M059J (cell line): ENCODE measurements around the gene FAM25A. TPM values are rescaled to one million over a fixed set of nuclear protein-coding genes. Genes with fewer than 3 reads are reported as not detected.

ENCODE experiments used
- DNase-seq: peaks from one replicate; pipeline ENCODE4 v3.0.0-alpha.2; 2012; ENCODE audit warnings: low read depth
- total RNA-seq: library from RNA; depleted of rRNA; stranded (reverse); fragments of >200 nt; shearing (Covaris generic); gene quantifications from 2 replicates; pipeline ENCODE4 v1.2.3, GENCODE V29; 2014; rRNA removed

The FAM25A gene
- total RNA-seq, 1 experiment from 2014 or later, result not detected

DNA sequence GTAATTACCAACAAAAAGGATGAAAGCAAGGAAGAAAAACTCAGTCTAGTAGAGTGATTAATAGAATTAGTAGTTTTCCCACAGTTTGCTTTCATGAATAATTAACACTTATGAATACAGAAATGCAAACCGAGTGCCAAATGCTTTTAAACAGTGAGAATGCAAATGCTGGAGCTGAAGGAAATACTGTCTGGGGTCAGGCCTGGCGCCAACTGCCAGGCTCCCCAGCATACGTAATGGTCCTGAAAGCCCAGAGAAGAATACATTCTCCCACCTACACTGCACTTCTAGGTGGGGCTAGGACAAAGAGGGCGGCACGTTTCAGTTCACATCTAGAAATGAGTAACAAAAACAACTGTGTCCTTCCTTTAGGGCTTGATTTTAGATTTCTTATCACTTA, 44.6 kb downstream of the FAM25A start:
- DNase-seq, result no peak

DNA sequence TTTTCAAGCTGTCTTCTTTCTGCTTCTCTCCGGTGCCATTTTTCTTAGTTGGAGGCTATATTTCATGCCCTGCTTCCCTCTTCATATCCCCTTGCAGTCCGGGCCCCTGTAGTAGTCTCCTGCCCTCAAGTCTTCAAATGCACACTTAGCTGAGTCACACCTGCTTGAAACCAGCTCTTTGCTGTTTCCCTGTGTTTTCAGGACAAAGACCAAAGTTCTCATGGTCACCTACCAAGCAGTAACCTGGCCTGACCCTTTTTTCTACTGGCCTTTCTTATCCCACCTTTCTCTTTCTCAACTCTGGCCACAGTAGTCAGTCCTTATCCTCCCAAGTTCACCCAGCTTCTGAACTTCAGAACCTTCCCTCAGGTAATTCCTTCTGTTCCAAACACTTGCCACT, 46.1 kb downstream of the FAM25A start:
- no peak for DNase-seq

DNA sequence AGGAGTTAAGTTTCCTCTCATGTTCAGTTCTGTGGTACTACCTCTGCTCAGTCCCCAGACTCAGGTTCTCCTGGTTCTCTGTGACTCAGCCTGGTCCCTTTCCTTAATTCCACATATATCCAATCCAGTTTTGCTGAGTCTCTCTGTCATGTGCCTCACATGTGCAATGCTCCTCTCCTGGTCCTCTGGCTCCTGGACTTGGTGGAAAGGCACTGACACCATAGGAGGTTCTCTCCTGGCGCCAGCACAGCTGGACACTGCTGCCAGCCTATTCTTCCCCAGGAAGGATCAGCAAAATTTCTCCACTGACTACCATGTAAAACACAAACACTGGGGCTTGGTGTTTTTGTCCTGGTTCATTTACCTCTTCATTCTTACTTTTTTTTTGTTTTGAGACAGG, 46.8 kb downstream of the FAM25A start:
- DNase-seq, result no peak

DNA sequence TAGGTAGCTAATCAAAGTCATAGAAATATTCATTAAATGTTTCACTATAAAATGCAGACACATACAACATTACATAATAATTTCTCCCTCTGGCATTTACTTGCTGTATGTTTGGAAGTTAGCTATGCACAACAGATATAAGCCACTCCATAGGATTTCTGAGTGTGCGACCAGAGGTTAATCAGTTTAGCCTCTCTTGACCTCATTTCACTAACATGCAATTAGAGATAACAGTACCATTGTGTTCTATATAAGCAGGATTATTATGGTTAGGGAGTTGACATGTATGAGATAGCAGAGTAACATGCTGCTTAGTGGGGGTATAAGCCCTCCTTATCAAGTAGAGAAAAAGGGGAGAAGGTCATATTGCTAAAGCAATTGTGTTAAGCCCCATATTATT, 48.2 kb downstream of the FAM25A start:
- no peak for DNase-seq

DNA sequence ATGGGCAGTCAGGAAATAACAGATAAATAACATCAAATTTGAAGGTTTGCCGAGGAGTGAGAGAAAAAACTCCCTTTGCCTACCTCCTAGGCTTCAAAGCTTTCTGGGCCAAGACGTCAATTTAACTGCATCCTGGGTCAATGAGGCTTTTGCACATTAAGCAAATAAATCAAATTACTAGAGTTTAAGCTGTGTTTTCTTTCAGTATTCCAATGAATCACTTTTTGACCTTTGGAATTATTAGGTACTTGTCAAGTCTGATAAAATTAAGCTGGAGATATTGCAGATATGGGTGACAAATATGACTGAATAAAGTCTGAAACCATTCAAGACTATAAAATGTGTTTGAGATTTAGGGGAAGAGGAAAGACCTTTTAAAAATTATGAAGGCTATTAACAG, 52.4 kb downstream of the FAM25A start:
- DNase-seq, result no peak

Other genes starting within 250 kb of the FAM25A start
- gene MMRN2, start 62.7 kb upstream of the FAM25A start, total RNA-seq, result 0.84 TPM in 1 of 2 replicates, not detected in the other
- gene SNCG, start 61.7 kb upstream of the FAM25A start, total RNA-seq, result 3.2 and 5.5 TPM in 2 replicates
- 4.2 and 4.7 TPM in 2 replicates for gene ADIRF, start 51.8 kb upstream of the FAM25A start, total RNA-seq
- 138 and 149 TPM in 2 replicates for gene GLUD1, start 74.5 kb downstream of the FAM25A start, total RNA-seq
- 19.7 and 20.9 TPM in 2 replicates for gene SHLD2, start 74.9 kb downstream of the FAM25A start, total RNA-seq
- gene NUTM2A, start 205.2 kb downstream of the FAM25A start, total RNA-seq, result 0.20 and 2.4 TPM in 2 replicates